ENCODE measurements around the gene NOS2.
"Not testable (repeated sequence)": the region's sequence is repeated elsewhere in the genome, so short reads cannot be mapped to it uniquely, and the experiment has no call there.

NOS2 gene

DNA sequence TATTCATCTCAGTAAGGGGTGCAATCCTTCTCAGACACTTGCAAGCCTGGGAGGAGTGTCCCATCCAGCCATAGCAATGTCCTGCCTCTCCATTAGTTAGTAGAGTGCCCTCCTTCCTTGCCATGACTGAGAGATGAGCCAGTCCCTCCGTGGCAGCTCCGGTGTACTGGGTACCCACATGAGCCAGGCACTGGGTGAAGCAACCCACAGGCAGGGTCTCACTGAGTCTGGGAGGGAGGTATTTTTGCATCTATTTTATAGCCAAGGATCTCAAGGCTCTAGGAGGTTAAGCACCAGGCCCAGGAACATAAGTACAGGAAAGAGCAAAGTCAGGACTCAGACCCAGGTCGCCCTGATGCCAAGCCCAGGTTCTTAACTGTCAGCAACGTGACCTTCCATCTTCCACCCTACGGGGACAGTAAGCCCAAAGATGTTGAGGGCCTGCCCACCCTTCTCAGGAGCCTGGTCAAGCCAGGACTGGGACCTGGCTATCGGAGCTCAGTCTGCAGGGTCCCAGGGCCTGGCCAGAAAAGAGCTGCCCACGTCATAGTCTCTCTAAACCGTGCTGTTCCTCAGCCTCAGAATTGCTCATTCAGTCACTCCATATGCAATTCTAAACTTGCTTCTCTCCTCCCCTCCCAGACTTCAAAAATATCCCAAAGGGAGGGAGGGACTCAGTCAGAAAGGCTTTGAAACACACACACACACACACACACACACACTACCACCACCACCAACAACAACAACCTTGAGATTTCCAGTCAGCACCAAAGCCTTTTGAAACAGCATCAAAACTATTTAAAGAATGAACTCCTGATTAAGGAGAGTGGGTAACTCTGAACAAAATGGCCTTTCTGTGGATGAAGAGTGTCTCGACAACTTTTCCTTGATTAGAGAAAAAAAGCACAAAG lies 16.6 kb downstream of the NOS2 start:
- no peak for DNase-seq (ENCODE audit: low read depth)

DNA sequence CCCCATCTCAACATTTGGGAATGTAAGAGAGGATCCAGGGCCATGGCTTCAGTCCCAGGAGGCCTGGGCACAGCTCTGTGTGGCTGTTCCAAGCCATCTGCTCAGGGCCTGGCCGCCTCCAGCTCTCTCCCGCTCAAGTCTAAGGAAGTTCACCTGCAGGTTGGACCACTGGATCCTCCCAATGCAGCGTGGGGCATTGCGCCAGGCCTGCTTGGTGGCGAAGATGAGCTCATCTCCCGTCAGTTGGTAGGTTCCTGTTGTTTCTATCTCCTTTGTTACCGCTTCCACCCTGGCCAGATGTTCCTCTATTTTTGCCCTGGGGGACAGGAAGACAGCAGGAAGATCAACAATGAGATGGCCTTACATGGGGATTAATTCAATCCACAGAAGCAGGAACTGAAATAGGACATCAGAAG lies 17.5 kb downstream of the NOS2 start:
- DNase-seq (ENCODE audit: low read depth) = no peak

DNA sequence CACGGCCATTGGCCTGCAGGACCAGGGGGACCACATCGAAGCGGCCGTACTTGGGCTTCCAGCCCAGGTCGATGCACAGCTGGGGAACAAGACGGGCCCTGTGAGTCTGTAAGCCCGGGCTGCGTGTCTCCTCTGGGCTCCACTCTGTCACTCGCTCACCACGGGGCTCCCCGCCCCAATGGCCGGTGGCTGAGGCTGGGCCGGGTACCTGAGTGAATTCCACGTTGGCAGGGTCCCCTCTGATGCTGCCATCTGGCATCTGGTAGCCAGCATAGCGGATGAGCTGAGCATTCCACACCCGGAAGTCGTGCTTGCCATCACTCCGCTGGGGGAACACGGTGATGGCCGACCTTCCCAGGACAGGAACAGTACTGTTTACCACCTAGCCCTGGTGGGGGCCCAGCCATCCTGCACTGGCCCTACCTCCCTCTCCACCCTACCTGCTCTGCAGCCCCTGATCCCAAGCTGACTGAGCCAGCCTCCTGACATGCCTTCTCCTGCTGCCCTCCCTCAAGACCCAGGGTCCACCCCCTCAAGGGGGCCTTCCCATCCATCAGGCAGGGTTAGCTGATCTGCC lies 19.4 kb downstream of the NOS2 start:
- no peak for DNase-seq (ENCODE audit: low read depth)

DNA sequence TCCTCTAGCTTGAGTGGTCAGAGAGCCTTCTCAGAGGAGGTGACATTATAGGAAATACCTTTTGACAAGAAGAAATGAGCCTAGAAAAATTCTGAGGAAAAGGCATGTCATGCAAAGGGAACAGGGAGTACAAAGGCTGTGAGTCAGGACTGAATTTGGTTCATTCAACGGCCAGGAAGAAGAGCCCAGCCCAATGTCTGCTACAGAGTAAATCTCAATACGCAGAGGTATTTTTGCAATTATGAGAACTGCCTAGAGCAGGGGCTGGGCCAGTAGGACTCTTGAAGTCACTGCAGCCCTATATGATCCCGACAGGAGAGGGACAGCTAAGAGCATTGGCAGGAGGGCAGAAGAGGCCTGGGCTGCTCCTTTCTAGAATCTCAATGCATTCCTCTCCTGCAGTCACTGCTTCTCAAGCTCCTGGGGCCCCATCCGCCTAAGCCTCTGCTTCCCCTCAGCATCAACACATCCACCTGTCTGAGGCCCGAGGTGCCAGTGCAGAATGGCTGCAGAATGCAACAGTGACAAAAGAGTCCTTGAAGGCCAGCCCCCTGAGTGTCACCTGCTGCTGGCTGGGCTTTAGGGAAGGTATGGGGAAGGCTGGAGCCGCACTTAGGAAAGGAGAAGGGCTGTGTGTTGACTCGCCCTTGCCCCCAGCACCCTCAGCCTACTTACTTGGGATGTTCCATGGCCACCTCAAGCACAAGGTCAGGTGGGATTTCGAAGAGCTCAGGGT lies 20.1 kb downstream of the NOS2 start:
- DNase-seq (ENCODE audit: low read depth) = no peak

DNA sequence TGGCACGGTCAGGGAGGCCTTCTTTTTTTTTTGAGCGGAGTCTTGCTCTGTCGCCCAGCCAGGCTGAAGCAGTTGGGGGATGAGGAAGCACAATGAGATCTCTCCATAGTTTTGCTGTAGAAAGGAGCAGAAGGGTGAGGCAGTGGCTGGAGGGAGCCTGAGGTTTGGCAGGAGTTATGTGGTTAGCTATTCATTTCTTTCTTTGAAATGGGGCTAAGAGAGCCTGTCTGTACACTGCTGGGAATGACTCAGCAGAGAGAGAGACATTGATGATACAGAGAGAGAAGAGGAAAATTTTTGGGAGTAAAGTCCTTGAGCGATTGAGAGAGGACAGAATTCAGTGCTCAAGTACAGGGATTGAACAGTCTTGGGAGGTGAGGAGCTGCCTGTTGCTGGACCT lies 22.1 kb downstream of the NOS2 start:
- DNase-seq (ENCODE audit: low read depth) = no peak

DNA sequence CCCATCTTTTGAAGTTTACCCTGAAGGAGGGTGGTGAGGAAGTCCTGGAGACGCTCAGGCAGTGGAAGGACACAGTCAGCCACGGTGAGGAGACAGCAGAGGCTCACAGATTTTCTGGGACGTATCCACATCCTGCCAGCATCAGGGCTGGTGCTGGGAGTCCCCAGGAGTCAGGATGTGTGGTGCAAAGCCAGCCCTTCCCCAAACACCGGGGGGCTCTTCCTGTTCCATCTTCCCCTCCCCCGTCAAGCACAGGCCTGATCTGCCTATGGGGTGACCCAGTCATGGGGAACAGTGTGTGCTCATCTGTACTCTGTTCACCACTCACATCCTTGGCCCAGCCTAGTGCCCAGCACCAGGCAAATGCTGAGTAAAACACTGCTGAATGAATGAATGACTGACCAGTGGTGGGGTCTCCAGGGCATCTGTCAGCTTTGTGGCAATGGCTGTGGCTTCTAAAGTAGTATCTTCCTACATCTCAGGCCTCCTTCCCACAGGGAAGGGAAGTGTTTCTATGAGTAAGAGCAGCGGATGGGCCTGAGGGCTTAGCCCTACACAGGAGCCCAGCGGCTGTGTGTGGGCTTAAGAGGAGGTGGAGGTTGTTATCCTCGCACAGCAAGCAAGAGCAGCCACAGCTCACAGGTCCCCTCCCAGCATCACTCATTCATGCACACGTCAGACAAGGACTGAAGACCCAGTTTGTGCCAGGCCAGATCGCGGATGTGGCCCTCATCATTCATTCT lies 23.3 kb downstream of the NOS2 start:
- DNase-seq (ENCODE audit: low read depth) = no peak

DNA sequence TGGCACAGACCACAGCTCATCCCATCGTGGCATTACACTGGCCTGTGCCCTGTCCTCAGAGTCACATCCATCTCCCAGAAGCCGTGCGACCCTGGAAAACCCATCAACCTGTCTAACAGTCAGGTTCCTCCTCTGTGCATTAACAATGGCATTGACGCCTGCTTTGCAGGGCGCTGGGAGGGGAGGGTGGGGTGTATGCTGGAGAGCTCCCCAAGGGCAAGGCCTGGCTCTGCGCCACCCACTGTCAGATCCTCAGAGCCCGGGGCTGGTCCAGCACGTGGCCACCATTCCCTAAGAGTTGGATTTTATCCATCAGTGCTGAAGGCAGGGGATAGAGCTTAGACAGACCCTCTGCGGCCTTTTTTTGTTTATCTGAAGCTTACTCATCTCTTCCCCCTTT lies 28.7 kb downstream of the NOS2 start:
- no peak for DNase-seq (ENCODE audit: low read depth)

DNA sequence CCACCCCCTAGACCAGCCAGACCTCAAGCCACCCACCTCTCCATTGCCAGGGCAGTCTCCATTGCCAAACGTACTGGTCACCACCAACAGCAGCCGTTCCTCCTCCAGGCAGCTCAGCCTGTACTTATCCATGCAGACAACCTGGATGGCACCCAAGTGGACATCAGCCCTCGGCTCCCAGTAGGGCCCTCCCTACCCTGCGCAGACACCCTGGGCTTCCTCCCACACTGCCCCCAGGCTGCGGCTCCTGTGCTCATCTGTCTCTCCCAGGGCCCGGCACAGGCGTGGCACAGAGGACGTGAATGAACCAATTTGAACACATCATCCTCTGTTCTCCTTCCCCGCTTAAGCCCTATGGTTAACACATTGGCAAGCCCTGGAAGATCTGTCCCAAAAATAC lies 29.5 kb downstream of the NOS2 start:
- DNase-seq (ENCODE audit: low read depth) = no peak

DNA sequence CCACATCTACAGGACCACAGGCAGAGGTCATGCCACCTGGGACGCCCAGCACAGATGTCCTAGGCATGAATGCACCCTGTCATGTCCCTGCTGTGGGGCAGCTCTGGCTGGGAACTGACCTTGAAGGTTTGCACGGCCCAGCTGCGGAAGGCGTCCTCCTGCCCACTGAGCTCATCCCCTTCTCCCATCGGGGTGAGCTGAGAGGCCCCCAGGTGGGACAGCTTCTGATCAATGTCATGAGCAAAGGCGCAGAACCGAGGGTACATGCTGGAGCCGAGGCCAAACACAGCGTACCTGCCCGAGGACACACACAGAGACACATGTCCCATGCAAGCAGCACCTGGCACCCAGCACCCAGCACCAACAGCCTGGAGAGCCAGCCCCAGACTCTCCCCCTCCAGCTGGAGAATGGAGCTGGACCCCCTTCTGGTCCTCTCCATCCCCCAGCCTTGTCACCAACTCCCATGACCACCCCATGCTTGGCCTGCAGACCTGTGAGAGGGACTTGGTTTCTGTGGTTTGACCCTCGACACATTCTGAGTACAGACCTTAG lies 31.4 kb downstream of the NOS2 start:
- DNase-seq (ENCODE audit: low read depth) = no peak

DNA sequence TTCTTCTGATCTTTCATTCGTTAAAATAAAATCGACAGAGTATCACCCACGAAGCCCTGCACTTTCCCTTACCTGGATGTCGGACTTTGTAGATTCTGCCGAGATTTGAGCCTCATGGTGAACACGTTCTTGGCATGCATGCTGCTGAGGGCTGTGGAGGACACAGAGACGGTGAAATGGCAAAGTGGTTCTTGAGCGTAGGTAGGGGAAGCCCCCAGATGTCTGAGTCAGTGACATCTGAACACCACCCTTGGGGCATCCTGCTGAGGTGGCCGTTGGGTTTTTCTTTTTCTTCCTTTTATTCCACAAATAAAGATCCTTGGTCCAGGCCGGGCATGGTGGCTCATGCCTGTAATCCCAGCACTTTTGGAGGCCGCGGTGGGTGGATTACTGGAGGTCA lies 33.9 kb downstream of the NOS2 start:
- DNase-seq (ENCODE audit: low read depth) = no peak

DNA sequence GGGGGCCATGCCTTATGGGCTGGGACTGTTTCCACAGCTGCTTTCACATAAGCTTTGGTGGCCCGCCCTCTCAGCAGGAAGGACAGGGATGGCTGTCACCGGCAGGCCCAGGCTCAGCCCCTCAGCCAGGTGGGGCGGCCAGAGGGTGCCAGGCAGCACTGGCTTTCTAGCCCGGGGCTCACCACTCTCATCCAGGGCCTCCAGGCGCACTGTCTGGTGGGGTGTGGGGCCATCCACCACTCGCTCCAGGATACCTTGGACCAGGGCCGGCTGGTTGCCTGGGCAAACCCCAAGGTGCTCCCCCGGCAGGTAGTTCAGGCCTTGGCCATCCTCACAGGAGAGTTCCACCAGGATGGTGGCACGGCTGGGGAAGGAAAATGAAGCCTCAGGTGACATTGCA lies 35.0 kb downstream of the NOS2 start:
- DNase-seq (ENCODE audit: low read depth) = no peak

DNA sequence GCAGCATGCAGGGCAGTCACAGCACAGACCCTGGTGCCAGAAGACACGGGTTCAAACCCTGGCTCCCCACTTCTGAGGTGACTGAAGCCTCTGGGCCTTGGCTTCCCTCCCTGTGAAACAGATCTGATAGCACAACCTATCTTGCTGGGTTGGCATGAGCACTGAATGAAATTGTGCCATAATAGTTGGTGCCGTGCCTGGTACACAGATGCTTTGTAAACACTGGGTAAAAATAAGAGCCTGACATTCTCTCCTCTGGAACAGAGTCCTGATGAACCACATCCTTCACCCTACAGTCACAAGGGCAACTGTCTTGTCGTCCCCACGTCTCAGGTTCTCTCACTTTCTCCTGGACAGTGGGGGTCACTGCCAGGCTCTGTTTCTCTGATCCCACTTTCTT lies 35.7 kb downstream of the NOS2 start:
- DNase-seq (ENCODE audit: low read depth) = no peak

DNA sequence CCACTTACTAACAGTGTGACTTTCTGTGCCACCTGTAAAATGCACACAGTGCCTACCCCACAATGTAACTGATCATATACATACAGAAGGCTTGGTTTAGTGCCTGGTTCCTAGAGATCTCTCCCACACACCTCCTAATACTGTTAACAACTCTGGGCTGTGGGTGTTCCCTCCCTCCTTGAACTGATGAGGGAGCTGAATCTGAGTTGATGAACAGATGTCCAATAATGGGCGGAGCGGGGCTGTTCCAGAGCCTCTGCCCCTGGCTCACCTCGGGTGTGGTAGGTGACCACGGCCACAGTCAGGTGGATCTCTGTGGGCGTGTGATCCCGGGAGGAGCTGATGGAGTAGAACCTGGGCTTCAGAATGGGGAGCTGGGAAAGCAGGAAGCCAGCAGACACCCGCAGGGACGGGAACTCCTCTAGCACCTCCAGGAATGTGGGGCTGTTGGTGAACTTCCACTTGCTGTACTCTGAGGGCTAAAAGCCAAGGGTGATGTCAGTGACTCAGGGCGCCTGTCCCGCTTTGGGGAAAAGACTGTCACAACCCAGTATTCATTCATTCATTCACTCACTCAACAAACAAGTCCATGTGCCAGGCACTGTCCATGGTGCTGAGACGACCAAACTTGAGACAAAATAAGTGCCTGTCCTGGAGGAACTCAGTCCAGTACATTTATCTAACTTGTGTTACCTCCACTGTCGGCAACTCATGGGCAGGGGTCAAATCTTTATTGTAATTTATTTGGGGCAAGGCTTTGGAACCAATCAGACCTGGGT lies 37.6 kb downstream of the NOS2 start:
- no peak for DNase-seq (ENCODE audit: low read depth)

DNA sequence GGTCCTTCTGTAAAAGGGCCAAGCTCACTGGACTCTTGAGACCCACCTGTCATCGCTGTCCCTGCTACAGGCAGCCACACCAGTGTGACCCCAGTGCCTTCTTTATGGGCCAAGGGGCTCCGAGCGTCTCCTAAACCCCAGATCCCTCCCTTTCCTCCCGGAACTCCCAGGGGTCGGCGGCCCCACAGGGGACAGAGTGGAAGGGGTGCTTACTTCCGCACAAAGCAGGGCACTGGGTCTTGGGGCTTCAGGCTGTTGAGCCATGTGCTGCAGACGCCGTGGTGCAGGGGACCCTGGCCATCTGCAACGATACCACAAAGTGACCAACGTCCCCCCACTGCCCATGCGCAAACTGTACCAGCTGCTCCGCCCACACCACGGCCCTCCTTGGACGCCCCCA lies 39.4 kb downstream of the NOS2 start:
- not testable (repeated sequence) for DNase-seq (ENCODE audit: low read depth)

DNA sequence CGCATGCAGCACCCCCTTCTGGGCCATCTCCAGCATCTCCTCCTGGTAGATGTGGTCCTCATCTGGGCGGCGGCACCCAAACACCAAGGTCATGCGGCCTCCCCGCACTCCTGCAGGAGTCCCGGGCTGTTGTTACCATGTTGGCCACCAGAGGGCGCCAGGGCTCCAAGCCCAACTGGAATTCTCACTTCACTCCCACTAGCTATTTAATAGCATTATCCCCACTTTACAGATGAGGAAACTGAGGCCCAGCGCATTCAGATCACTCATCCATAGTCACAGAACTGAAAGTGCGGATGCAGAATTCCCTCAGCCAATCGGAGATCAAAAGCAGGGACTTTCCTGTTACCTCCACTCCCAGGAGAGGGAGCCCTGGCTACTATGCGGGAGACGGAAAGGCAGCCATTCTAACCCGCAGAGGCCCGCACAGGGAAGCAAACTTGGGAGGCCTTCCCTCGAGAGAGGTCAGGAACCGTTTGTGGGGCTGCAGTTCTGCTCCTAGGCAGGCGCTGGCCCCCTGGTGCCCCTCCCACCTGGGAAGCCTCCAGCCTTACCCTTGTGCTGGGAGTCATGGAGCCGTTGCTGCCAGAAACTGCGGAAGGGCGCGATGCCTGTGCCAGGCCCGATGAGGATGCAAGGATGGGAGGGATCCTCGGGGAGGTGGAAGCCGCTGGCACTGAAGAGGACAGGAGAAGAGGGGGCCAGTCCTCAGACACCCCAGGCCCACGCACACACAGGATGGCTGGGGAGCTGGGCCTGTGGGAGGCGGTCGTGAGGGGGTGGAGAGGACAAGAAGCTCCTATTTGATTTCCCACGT lies 40.1 kb downstream of the NOS2 start:
- DNase-seq (ENCODE audit: low read depth) = peak; percentile 58

DNA sequence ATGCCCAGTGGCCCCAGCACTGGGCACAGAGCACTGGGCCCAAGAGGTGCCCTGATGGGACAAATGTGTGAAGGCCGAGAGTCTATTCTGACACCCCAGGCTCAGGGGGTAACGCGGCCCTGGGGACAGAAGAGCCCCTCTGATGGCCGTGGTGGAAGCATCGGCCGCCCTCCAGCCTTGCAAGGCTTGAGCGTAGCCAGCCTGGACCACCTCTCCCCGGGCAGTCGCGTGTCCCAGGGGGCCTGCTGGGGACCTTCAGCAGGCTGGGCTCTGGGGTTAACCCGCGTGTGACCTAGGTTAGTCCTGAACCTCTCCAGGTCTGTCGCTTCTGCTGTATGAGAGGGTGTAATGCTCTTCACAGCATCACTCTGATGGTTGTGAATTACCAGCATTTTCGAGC lies 40.8 kb downstream of the NOS2 start:
- DNase-seq (ENCODE audit: low read depth) = no peak

DNA sequence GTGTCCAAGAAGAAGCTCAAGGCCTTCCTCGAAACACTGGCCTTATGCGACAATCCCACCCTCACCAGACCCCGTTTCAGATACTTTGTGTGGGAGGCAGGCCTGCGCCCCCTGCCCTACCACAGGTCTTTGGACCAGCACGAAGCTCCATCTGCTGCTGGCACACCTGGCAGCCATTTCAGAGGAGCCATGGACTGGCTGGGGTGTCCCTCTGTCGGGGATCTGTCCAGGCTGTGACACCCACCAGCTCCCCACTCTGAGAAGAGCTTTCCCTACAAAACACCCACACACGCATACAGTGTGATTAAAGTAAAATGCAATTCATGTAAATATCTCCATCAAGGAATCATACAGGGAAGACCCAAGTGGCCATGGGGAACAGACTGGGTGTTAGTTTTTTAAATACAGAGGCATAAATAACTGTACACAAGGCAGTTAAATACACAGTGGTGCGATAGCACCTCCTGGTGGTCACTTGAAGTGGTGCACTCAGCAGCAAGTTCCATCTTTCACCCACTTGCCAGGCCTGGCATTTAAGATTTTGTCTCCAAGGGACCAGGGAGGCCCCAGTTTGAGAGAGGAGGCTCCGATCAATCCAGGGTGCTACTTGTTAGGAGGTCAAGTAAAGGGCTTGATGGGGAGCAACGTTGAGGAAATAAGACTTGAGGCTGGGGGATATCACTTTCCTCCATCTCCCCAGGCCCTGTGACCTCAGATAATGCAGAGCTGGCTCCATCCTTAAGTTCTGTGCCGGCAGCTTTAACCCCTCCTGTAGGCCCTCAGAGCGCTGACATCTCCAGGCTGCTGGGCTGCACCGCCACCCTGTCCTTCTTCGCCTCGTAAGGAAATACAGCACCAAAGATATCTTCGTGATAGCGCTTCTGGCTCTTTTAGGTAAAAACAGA lies 43.6 kb downstream of the NOS2 start:
- peak; percentile 24 for DNase-seq (ENCODE audit: low read depth)

DNA sequence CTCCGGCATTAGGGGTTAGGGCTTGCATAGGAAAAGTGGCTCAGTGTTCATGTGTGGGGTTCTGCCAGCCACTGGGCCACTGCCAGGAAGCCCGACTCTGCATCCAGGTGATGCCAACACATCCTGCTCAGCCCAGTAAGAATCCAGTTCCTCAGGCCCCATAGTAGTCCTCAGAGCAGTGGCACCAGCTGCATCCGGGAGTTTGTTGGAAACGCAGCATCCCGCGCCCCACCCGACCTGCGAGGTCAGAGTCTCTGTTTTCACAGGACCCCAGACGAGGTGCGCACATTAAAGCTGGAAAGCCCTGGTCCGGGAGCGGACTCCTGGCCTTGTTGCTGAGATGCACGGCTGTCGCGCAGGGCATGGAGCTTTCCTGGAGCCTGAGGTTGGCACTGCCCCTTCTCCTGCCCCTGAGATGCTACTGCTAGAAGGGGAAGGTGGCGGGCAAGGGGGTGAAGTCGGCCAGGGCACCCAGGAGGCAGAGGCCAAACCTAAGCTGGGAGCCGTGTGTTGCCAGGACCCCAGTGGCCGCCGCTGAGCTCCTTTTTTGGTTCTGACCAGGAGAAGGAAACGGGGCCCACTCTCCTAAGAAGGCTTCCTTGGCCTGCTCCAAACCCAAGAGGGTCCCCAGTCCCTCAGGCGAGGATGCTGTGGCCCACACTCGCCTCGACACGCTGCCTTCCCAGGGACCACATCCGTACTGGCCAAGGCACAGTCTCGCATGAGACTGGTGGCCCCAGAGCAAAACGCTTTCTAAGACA lies 44.4 kb downstream of the NOS2 start:
- no peak for DNase-seq (ENCODE audit: low read depth)

DNA sequence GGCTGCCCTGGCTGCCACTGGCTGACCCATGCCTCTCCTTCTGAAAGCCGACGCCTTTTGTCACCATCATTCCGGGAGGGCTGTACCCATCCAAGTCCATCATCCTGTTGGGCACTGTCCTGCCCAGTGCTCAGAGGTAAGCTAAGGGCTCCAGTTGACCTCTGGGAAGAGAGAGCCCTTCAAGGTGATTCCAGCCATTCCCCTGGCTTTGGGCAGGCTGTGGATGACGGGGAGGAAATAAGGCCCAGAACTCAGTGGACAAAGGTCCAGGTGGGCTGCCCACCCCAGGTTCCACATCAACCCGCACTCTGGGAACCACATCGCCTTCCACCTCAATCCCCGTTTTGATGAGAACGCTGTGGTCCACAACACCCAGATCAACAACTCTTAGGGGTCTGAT lies 45.8 kb downstream of the NOS2 start:
- DNase-seq (ENCODE audit: low read depth) = no peak
